Skeletal muscle tissue (tissue), 4 donors: ENCODE measurements around the gene GPATCH4. TPM values are rescaled to one million over a fixed set of nuclear protein-coding genes. Genes with fewer than 3 reads are reported as not detected.
A peak's percentile ranks its signal among the peaks of the same experiment; 100 is the strongest.

Experiments used
- H3K27ac ChIP-seq: one replicate; pipeline ENCODE4 v1.7.0; 2013; ENCODE audit warnings: mild to moderate bottlenecking, low read depth, low read length, inconsistent platforms
- H3K27me3 ChIP-seq, 3 donors: one replicate each; pipeline ENCODE4 v1.7.0; 2013; ENCODE audit warnings: low read length in 3 of 3; ENCODE audit not compliant: control insufficient read depth in 3 of 3, insufficient read depth in 3 of 3
- H3K36me3 ChIP-seq, 3 donors: one replicate each; pipeline ENCODE4 v1.7.0; 2013; ENCODE audit warnings: low read length in 3 of 3; ENCODE audit not compliant: control insufficient read depth in 3 of 3, insufficient read depth in 3 of 3
- H3K4me1 ChIP-seq, 3 donors: one replicate each; pipeline ENCODE4 v1.7.0; 2013; ENCODE audit warnings: low read length in 3 of 3, mild to moderate bottlenecking in 3 of 3; ENCODE audit not compliant: control insufficient read depth in 3 of 3, insufficient read depth in 3 of 3
- H3K4me3 ChIP-seq, 3 donors: one replicate each; pipeline ENCODE4 v1.7.0; 2013; ENCODE audit warnings: low read length in 3 of 3
- H3K9ac ChIP-seq, 3 donors: one replicate each; pipeline ENCODE4 v1.7.0; 2013; ENCODE audit warnings: low read length in 3 of 3, mild to moderate bottlenecking in 3 of 3, moderate library complexity in 2 of 3, low read depth in 1 of 3
- H3K9me3 ChIP-seq, 3 donors: one replicate each; pipeline ENCODE4 v1.7.0; 2013; ENCODE audit warnings: low read length in 3 of 3; ENCODE audit not compliant: control insufficient read depth in 3 of 3
- total RNA-seq: library from RNA; depleted of rRNA; stranded (reverse); fragments of >200 nt; gene quantifications from one replicate; pipeline ENCODE4 v1.2.3, GENCODE V29; 2014
- donor health status: Osteomylitis.

The GPATCH4 gene
- total RNA-seq, 1 donor from 2014 or later, result 10.4 TPM

- Histone ChIP-seq H3K9me3 (no peaks in the 10 kb centered on the region), H3K4me1 (peaks cover 0 to 6% (median 4%) of the 10 kb centered on the region in 3 donors), H3K36me3 (no peaks in the 10 kb centered on the region), H3K4me3 (no peak overlapping the region), H3K9ac (no peak overlapping the region), H3K27me3 (no peaks in the 10 kb centered on the region), H3K27ac (no peak overlapping the region)
Observed at GRCh38 chr1:156583821-156584622, 17.3 kb downstream of the GPATCH4 start.

- Histone ChIP-seq H3K9ac (peak overlapping the region in 1 of 3 donors; percentile 64), H3K4me3 (no peak overlapping the region), H3K36me3 (no peaks in the 10 kb centered on the region), H3K27ac (no peak overlapping the region), H3K27me3 (no peaks in the 10 kb centered on the region), H3K4me1 (peaks cover 0 to 6% (median 4%) of the 10 kb centered on the region in 3 donors), H3K9me3 (no peaks in the 10 kb centered on the region)
Observed at GRCh38 chr1:156582388-156583017, 18.8 kb downstream of the GPATCH4 start.

- no peak overlapping the region for H3K27ac ChIP-seq
- H3K4me1 ChIP-seq, result peaks cover 0 to 6% (median 4%) of the 10 kb centered on the region in 3 donors
- H3K9me3 ChIP-seq, result no peaks in the 10 kb centered on the region
- no peak overlapping the region for H3K4me3 ChIP-seq
- peak overlapping the region in 2 of 3 donors; percentile 12 to 64 for H3K9ac ChIP-seq
- no peaks in the 10 kb centered on the region for H3K36me3 ChIP-seq
- H3K27me3 ChIP-seq, result no peaks in the 10 kb centered on the region
Observed at GRCh38 chr1:156581661-156582387, 19.5 kb downstream of the GPATCH4 start.

GRCh38 chr1:156579472-156579871, 21.8 kb downstream of the GPATCH4 start, which contains the start of gene TTC24:
TSS of gene TTC24 (plus strand) at chr1:156579723. CDS start at chr1:156581365, 1,642 bp downstream.
- Histone ChIP-seq H3K9me3 (no peaks in the 10 kb centered on the region), H3K9ac (no peak within 1 kb of the TSS), H3K4me3 (no peak within 1 kb of the TSS), H3K4me1 (peaks cover 0 to 6% (median 4%) of the 10 kb centered on the region in 3 donors), H3K36me3 (no peaks in the 10 kb centered on the region), H3K27me3 (no peaks in the 10 kb centered on the region), H3K27ac (no peak within 1 kb of the TSS)

GRCh38 chr1:156578055-156578454, 23.2 kb downstream of the GPATCH4 start:
- Histone ChIP-seq H3K9ac (no peak overlapping the region), H3K36me3 (no peaks in the 10 kb centered on the region), H3K4me1 (peaks cover 0 to 6% (median 4%) of the 10 kb centered on the region in 3 donors), H3K27ac (no peak overlapping the region), H3K27me3 (no peaks in the 10 kb centered on the region), H3K4me3 (no peak overlapping the region), H3K9me3 (no peaks in the 10 kb centered on the region)

GRCh38 chr1:156577550-156577949, 23.7 kb downstream of the GPATCH4 start:
- H3K9me3 ChIP-seq, result no peaks in the 10 kb centered on the region
- H3K9ac ChIP-seq, result no peak overlapping the region
- H3K4me1 ChIP-seq, result peaks cover 0 to 9% (median 8%) of the 10 kb centered on the region in 3 donors
- H3K27me3 ChIP-seq, result no peaks in the 10 kb centered on the region
- no peaks in the 10 kb centered on the region for H3K36me3 ChIP-seq
- no peak overlapping the region for H3K4me3 ChIP-seq
- no peak overlapping the region for H3K27ac ChIP-seq

- H3K4me3 ChIP-seq, result no peak overlapping the region
- H3K9me3 ChIP-seq, result no peaks in the 10 kb centered on the region
- H3K27ac ChIP-seq, result no peak overlapping the region
- no peak overlapping the region for H3K9ac ChIP-seq
- H3K27me3 ChIP-seq, result peaks cover 0 to 7% (median 3%) of the 10 kb centered on the region in 3 donors
- H3K4me1 ChIP-seq, result peaks cover 7 to 13% (median 11%) of the 10 kb centered on the region in 3 donors
- H3K36me3 ChIP-seq, result no peaks in the 10 kb centered on the region
Observed at GRCh38 chr1:156574039-156574633, 27.1 kb downstream of the GPATCH4 start.

GRCh38 chr1:156572663-156573018, 28.6 kb downstream of the GPATCH4 start:
- Histone ChIP-seq H3K36me3 (no peaks in the 10 kb centered on the region), H3K4me3 (peak overlapping the region; percentile 62 to 78 (median 77)), H3K27me3 (peaks cover 0 to 7% (median 3%) of the 10 kb centered on the region in 3 donors), H3K27ac (no peak overlapping the region), H3K9ac (peak overlapping the region in 2 of 3 donors; percentile 46 to 60), H3K4me1 (peaks cover 7 to 13% (median 11%) of the 10 kb centered on the region in 3 donors), H3K9me3 (no peaks in the 10 kb centered on the region)

GRCh38 chr1:156571919-156572662, 29.2 kb downstream of the GPATCH4 start, which contains the start of gene IQGAP3:
TSS of gene IQGAP3 (minus strand) at chr1:156572565. CDS start at chr1:156572529, 36 bp downstream.
- Histone ChIP-seq H3K27ac (no peak within 1 kb of the TSS), H3K36me3 (no peaks in the 10 kb centered on the region), H3K9ac (peak within 1 kb of the TSS; percentile 43 to 60 (median 46)), H3K4me3 (peak within 1 kb of the TSS; percentile 62 to 78 (median 77)), H3K9me3 (no peaks in the 10 kb centered on the region), H3K27me3 (peaks cover 0 to 7% (median 3%) of the 10 kb centered on the region in 3 donors), H3K4me1 (peaks cover 7 to 13% (median 11%) of the 10 kb centered on the region in 3 donors)
